ENCODE results near the gene CDIP1. TPM values are rescaled to one million over a fixed set of nuclear protein-coding genes. Genes with fewer than 3 reads are reported as not detected.

Gene CDIP1
- total and polyA plus RNA-seq, 2 of the 8 experiments (the other 6 are each of a cell fraction or from before 2014, with no cell fraction given): 56.6 to 76.3 TPM

GRCh38 chr16:4515611-4516233 lies 22.9 kb downstream of the CDIP1 start (continued):
- TF ChIP-seq CHD7 (IDR thresholded peaks at IDR 0.05; ENCODE audit: insufficient replicate concordance, low read length) (no peak), TBP (IDR thresholded peaks at IDR 0.05; ENCODE audit: low read depth, low read length) (no peak), MAX (IDR thresholded peaks at IDR 0.05) (no peak), GABPA (IDR thresholded peaks at IDR 0.05; ENCODE audit: borderline replicate concordance, insufficient read depth, low read length) (no peak)

All from H1 (cell line).